HepG2 (cell line): ENCODE data around the gene IL11RA. TPM values are rescaled to one million over a fixed set of nuclear protein-coding genes. Genes with fewer than 3 reads are reported as not detected.

Source experiments
- EP300 ChIP-seq, 3 experiments: sonication (generic) in 1 of 3; formaldehyde crosslinking in 1 of 3; IDR thresholded peaks; 2 replicates each; pipeline versions ENCODE4 v1.5.1 to v1.6.1; 2011 to 2020; ENCODE audit warnings: low read depth in 2 of 3, low read length in 2 of 3, borderline replicate concordance in 1 of 3, improper control_type of control experiment in 1 of 3, mild to moderate bottlenecking in 1 of 3, missing genetic modification reagents in 1 of 3, moderate library complexity in 1 of 3
- GLI4 ChIP-seq: sonication (generic); formaldehyde crosslinking; IDR thresholded peaks from 2 replicates; pipeline ENCODE4 v1.5.1; 2020; ENCODE audit warnings: missing genetic modification reagents, mild to moderate bottlenecking, moderate library complexity, borderline replicate concordance
- HOXA9 ChIP-seq: sonication (generic); formaldehyde crosslinking; IDR thresholded peaks from 2 replicates; pipeline ENCODE4 v1.8.1; 2022; ENCODE audit warnings: missing genetic modification reagents, mild to moderate bottlenecking, moderate library complexity, borderline replicate concordance
- JDP2 ChIP-seq: sonication (generic); formaldehyde crosslinking; IDR thresholded peaks from 2 replicates; pipeline ENCODE4 v1.8.1; 2022; ENCODE audit warnings: missing genetic modification reagents, borderline replicate concordance
- KMT2B ChIP-seq: IDR thresholded peaks from 2 replicates; pipeline ENCODE4 v1.6.1; 2016; ENCODE audit warnings: missing genetic modification reagents, missing compliant biosample characterization
- MIER3 ChIP-seq: IDR thresholded peaks from 2 replicates; pipeline ENCODE4 v1.6.1; 2016; ENCODE audit warnings: missing compliant biosample characterization, borderline replicate concordance
- POGK ChIP-seq: sonication (generic); formaldehyde crosslinking; conservative IDR thresholded peaks from 2 replicates; pipeline ENCODE4 v1.8.0; 2022; ENCODE audit warnings: mild to moderate bottlenecking, moderate library complexity, missing genetic modification reagents
- POGZ ChIP-seq: sonication (generic); formaldehyde crosslinking; IDR thresholded peaks from 2 replicates; pipeline ENCODE4 v1.4.0; 2020; ENCODE audit warnings: mild to moderate bottlenecking, missing genetic modification reagents
- TEAD2 ChIP-seq: sonication (generic); formaldehyde crosslinking; IDR thresholded peaks from 2 replicates; pipeline ENCODE4 v1.9.0; 2021; ENCODE audit warnings: missing genetic modification reagents
- THAP8 ChIP-seq: sonication (generic); formaldehyde crosslinking; IDR thresholded peaks from 2 replicates; pipeline ENCODE4 v1.5.1; 2020; ENCODE audit warnings: missing genetic modification reagents, mild to moderate bottlenecking, borderline replicate concordance
- XRCC5 ChIP-seq: fragments of 200-400 bp; formaldehyde crosslinking; optimal IDR thresholded peaks from 2 replicates; pipeline ENCODE3; 2017; ENCODE audit warnings: mild to moderate bottlenecking, low read length
- ZBED4 ChIP-seq: sonication (generic); formaldehyde crosslinking; IDR thresholded peaks from 2 replicates; pipeline ENCODE4 v1.4.0; 2020; ENCODE audit warnings: missing genetic modification reagents, borderline replicate concordance
- ZBTB14 ChIP-seq: sonication (generic); formaldehyde crosslinking; IDR thresholded peaks from 2 replicates; pipeline ENCODE4 v1.4.0; 2020; ENCODE audit warnings: missing genetic modification reagents
- ZNF10 ChIP-seq: sonication (generic); formaldehyde crosslinking; IDR thresholded peaks from 2 replicates; pipeline ENCODE4 v1.4.0; 2020; ENCODE audit warnings: mild to moderate bottlenecking, low read depth, missing genetic modification reagents, borderline replicate concordance
- ZNF292 ChIP-seq: sonication (generic); formaldehyde crosslinking; IDR thresholded peaks from 2 replicates; pipeline ENCODE4 v1.8.1; 2022; ENCODE audit warnings: mild to moderate bottlenecking, low read depth, missing genetic modification reagents, borderline replicate concordance
- ZNF382 ChIP-seq: sonication (generic); formaldehyde crosslinking; IDR thresholded peaks from 2 replicates; pipeline ENCODE4 v1.5.0; 2020; ENCODE audit warnings: missing genetic modification reagents, mild to moderate bottlenecking, borderline replicate concordance
- ZNF549 ChIP-seq: sonication (generic); formaldehyde crosslinking; IDR thresholded peaks from 2 replicates; pipeline ENCODE4 v1.5.0; 2020; ENCODE audit warnings: missing genetic modification reagents
- ZNF564 ChIP-seq: sonication (generic); formaldehyde crosslinking; IDR thresholded peaks from 2 replicates; pipeline ENCODE4 v1.8.1; 2023; ENCODE audit warnings: mild to moderate bottlenecking, missing genetic modification reagents
- ZNF639 ChIP-seq: conservative IDR thresholded peaks from 2 replicates; pipeline ENCODE4 v1.6.1; 2018; ENCODE audit warnings: missing genetic modification reagents
- polyA plus RNA-seq, 8 experiments: library from polyadenylated mRNA; depleted of rRNA in 3 of 8; stranded (reverse) in 7 of 8; unstranded in 1 of 8; fragments of >200 nt; fragmentation: Illumina TruSeq in 4 of 8; extraction: Trizol in 4 of 8; gene quantifications; 2 replicates each; pipeline versions ENCODE4 v1.2.1 to v1.2.3, GENCODE V29; 2011 to 2016; ENCODE audit warnings: low read depth in 4 of 8, missing spikeins in 1 of 8, mixed read lengths in 1 of 8; ENCODE audit not compliant: insufficient read depth in 1 of 8
- total RNA-seq, 5 experiments: library from RNA; depleted of rRNA; stranded (reverse); fragments of >200 nt; fragmentation: Illumina TruSeq; extraction: Trizol; gene quantifications; 2 replicates each; pipeline ENCODE4 v1.2.3, GENCODE V29; 2016; ENCODE audit warnings: low read depth in 1 of 5

IL11RA gene
- total and polyA plus RNA-seq, 2 of the 13 experiments (the other 11 are each of a cell fraction or from before 2014, with no cell fraction given), result 2.0 to 4.2 TPM

- TF ChIP-seq ZNF292 (CRISPR knock-in tag) (no peak), EP300 (IDR thresholded peaks at IDR 0.05; ENCODE audit: low read depth in 2 of 2, low read length in 2 of 2) (no peak), EP300 (CRISPR knock-in tag; IDR thresholded peaks at IDR 0.05; ENCODE audit: borderline replicate concordance) (no peak), XRCC5 (peak; percentile 30), POGK (peak; percentile 43; the same call in 1 of the 2 replicates), ZNF564 (CRISPR knock-in tag) (no peak), THAP8 (CRISPR knock-in tag) (no peak), MIER3 (CRISPR knock-in tag) (no peak), ZBED4 (no peak), ZNF549 (CRISPR knock-in tag) (no peak), ZBTB14 (CRISPR knock-in tag) (0 out of 2 replicates have a peak, but pooled peaks have one; percentile 37), POGZ (no peak), GLI4 (CRISPR knock-in tag) (no peak), ZNF639 (CRISPR knock-in tag) (no peak), KMT2B (CRISPR knock-in tag) (no peak), ZNF382 (CRISPR knock-in tag) (no peak), ZNF10 (CRISPR knock-in tag) (no peak), TEAD2 (CRISPR knock-in tag) (no peak), HOXA9 (no peak), JDP2 (CRISPR knock-in tag) (no peak)
These were observed 39.1 kb upstream of the IL11RA start (continued) for GRCh38 chr9:34612788-34613390.
